ENCODE data around the gene SRRM3.
"Not testable (repeated sequence)": the region's sequence is repeated elsewhere in the genome, so short reads cannot be mapped to it uniquely, and the experiment has no call there.

Gene SRRM3

DNA sequence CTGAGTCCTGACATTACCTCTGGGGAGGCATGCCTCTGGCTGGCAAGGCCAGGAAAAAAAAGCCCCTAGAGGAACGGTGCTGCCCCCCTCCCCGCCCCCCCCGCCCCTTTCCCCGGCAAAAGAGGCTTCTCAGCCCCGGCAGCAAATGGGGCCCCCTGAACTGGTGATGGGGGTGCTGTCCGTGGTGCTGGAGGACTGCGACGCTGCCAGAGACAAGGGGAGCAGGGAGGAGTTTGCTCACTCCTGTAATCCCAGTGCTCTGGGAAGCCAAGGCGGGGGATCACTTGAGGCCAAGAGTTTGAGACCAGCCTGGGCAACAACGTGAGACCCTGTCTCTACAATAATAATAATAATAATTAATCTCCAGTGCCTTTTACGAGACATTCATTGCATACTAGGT, 23.7 kb downstream of the SRRM3 start:
- H3K4me3 ChIP-seq (ENCODE audit: low read length) = no peak overlapping the region
- peak; percentile 8 for DNase-seq (ENCODE audit: low read depth)
- TF ChIP-seq, protein P1, sequence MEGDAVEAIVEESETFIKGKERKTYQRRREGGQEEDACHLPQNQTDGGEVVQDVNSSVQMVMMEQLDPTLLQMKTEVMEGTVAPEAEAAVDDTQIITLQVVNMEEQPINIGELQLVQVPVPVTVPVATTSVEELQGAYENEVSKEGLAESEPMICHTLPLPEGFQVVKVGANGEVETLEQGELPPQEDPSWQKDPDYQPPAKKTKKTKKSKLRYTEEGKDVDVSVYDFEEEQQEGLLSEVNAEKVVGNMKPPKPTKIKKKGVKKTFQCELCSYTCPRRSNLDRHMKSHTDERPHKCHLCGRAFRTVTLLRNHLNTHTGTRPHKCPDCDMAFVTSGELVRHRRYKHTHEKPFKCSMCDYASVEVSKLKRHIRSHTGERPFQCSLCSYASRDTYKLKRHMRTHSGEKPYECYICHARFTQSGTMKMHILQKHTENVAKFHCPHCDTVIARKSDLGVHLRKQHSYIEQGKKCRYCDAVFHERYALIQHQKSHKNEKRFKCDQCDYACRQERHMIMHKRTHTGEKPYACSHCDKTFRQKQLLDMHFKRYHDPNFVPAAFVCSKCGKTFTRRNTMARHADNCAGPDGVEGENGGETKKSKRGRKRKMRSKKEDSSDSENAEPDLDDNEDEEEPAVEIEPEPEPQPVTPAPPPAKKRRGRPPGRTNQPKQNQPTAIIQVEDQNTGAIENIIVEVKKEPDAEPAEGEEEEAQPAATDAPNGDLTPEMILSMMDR (conservative IDR thresholded peaks at IDR 0.05; ENCODE audit: low read length) = no peak

DNA sequence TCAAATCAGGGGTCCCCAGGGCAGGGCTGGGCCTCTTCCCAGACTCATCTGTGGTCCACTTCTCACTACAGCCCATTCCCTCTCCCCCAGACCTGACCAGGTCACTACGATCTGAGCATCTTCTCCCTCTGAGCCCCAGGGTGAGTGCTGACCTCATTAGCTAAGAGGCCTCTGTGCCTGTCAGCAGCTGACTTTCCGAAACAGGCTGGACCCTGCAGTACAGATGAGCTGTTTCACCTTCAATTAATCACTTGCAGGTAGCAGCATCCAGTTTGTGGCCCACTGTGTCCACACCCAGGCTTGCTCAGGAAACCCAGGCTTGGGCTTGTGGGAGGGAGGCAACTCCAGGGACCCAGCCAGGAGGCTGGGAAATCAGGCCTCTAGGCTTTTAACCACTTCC, 24.3 kb downstream of the SRRM3 start:
- H3K4me3 ChIP-seq (ENCODE audit: low read length) = no peak overlapping the region
- DNase-seq (ENCODE audit: low read depth) = no peak
- TF ChIP-seq, protein P1 (conservative IDR thresholded peaks at IDR 0.05; ENCODE audit: low read length) = no peak

DNA sequence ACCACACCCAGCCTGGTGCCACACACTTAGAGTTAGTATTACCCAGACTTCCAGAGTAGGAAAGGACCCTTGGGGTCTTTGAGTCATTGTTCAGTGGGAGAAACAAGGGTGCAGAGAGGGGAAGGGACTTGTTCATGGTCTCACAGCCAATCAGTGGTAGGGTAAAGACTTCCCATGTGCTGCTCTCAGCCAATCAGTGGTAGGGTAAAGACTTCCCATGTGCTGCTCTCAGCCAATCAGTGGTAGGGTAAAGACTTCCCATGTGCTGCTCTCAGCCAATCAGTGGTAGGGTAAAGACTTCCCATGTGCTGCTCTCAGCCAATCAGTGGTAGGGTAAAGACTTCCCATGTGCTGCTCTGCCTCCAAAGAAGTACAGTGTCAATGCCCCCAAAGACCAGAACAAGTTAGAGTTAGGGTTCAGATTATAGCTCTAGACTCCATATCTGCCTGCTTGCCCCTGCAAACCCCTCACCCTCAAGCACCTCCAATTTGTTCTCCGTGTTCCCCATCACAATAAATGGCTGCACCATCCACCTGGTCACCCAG, 25.3 kb downstream of the SRRM3 start:
- not testable (repeated sequence) for DNase-seq (ENCODE audit: low read depth); H3K4me3 ChIP-seq (ENCODE audit: low read length)

DNA sequence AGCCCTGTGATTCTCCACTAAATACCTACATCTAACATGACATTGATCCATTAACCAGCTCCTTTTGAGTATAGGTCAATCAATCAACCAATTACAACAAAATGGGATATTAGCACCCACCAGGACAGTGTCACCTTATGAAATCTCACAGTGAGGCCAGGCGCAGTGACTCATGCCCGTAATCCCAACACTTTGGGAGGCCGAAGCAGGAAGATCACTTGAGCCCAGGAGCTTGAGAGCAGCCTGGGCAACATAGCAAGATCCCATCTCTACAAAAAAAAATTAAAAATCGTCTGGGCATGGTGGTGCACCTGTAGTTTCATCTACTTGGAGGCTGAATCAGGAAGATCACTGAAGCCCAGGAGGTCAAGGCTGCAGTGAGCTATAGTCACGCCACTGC, 28.5 kb downstream of the SRRM3 start:
- TF ChIP-seq, protein P1 (conservative IDR thresholded peaks at IDR 0.05; ENCODE audit: low read length) = no peak
- no peak for DNase-seq (ENCODE audit: low read depth)
- H3K4me3 ChIP-seq (ENCODE audit: low read length) = no peak overlapping the region

DNA sequence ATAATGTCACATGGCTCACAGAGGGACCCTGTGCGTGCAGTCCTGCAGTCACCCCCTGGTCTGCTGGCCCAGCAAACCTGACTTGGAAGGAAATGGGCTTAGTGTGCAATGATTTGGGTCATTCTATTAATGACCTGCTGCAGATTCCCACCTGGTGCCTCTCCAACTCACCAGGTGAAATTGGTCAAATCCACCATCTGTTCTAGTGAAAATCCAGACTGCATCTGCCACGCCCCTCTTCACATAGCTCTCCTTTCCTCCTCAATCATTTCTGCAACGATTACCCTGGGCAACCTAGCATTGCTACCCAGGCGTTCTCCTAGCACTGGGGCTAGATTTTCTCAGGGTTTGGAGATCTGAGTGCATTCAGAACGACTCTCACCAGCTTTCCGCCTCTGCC, 29.4 kb downstream of the SRRM3 start:
- TF ChIP-seq, protein P1 (conservative IDR thresholded peaks at IDR 0.05; ENCODE audit: low read length) = no peak
- no peak for DNase-seq (ENCODE audit: low read depth)
- no peak overlapping the region for H3K4me3 ChIP-seq (ENCODE audit: low read length)

DNA sequence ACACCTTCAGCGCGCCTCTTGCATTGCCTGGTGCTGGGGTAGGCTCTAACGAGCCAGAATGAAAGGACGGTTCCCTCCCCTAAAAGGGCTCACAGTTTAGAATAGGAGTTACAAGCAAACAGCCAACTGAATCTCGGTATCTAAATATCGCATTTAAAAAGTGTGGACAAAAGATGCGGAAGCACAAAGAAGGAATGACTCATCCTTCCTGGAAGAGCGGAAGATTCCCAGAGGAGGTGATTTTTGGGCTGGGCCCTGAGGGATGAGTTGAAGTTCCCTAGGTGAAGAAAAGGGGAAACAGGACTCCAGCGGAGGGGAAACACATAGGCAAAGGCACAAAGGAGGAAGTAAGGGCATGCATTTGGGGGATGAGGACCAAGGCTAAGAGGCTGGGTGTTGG, 29.9 kb downstream of the SRRM3 start:
- TF ChIP-seq, protein P1 (conservative IDR thresholded peaks at IDR 0.05; ENCODE audit: low read length) = no peak
- no peak overlapping the region for H3K4me3 ChIP-seq (ENCODE audit: low read length)
- DNase-seq (ENCODE audit: low read depth) = no peak

DNA sequence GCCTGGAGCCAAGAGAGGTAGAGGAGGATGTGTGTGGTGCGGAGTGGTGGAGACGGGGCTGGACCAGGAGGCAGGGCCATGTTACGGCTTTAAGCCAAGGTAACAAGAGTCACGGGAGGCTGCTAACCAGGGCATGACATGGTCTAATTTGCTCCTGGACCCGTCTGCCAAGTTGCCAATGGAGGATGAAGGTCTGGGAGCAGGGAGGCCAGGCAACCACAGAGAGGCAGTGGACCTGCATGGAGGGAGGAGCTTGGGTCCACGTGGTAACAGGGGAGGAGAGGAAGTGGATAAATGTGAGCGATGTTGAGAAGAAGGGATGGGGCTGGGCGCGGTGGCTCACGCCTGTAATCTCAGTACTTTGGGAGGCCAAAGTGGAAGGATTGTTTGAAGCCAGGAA, 31.0 kb downstream of the SRRM3 start:
- no peak overlapping the region for H3K4me3 ChIP-seq (ENCODE audit: low read length)
- TF ChIP-seq, protein P1 (conservative IDR thresholded peaks at IDR 0.05; ENCODE audit: low read length) = no peak
- no peak for DNase-seq (ENCODE audit: low read depth)

Data from AG10803 (cell line).